Fibroblast of pulmonary artery (primary cell): ENCODE results near the gene SPTA1.

ENCODE experiments used
- DNase-seq: peaks from one replicate; pipeline ENCODE4 v3.0.0-alpha.2; 2010; ENCODE audit warnings: low read depth
- H3K4me3 ChIP-seq: replicated peaks from 2 replicates; pipeline ENCODE4 v1.5.1; 2011; ENCODE audit warnings: low read depth, mild to moderate bottlenecking, control low read depth, low read length, moderate library complexity
- CTCF ChIP-seq: IDR thresholded peaks from 2 replicates; pipeline ENCODE4 v1.5.1; 2011; ENCODE audit warnings: mild to moderate bottlenecking, control low read depth, low read length, inconsistent platforms; ENCODE audit errors: missing control alignments

Gene SPTA1

DNA sequence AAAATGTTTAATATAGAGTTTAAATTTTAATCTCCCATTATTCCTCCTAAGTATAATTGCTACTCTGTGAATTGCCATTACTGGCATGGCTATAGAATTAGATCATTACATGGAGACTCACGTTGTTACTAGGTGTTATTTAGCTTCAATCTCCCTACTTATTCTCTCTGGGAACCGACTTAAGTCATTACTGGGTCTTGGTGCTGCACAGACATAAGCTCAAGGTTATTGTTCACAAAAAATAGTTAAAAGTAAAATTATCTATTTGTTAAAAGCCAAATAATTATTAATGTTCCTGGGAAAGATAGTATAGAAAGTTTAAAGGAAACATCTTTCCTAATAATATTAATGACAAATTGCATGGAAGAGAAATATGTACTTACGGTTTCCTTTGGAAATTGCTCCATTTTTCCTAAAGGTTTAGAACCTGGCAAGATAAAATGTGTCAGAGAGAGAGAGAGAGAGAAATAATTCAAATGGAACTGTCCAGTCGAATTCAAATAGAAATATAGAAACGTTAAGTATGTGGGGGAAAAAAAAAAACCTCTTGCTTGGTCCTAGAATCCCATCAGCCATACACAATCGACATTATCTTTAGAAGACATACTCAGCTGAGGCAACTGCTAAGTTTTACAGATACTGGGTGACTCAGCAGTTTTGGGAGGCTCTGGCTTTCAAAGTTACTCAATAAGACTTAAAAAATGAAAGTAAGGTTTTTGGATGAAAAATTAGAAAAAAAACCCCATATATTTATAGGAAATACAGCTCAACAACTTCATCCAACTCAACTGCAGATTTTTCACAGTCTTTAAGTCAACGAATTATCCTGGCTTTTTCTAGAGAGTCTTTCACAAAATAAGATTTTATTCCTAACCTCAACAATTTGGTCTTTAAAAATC lies at the start of gene SPTA1:
Gene SPTA1, minus strand, starts transcription at position 605 of the 899 bp plus-strand sequence. Its CDS starts 198 bp downstream, at position 407.
- TF ChIP-seq CTCF: no peak
- H3K4me3 ChIP-seq: no peak within 1 kb of the TSS
- peak; percentile 65 for DNase-seq

GRCh38 chr1:158735848-158736247 lies 49.3 kb upstream of the SPTA1 start:
- TF ChIP-seq CTCF: no peak
- no peak for DNase-seq

DNA sequence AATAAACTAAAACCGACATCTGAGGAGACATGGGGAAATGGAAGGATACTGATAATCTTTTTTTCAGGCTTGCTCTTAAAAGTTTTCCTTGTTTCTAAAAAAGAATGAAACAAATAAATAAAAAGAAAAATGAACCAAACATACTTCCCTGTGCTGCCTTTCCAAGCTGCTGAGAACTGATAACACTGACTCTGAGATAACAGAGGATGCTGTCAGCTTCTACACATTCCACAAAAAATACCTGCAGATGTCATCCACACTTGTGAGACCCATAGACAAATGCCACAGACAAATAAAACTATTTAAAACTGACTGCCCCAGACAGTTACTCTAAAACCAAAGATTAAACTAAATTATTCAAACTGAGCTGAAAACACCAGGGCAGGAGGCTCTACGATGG lies 46.0 kb upstream of the SPTA1 start:
- H3K4me3 ChIP-seq: no peak overlapping the region
- no peak for DNase-seq
- no peak for TF ChIP-seq CTCF

More at GRCh38 chr1:158735848-158736247, 49.3 kb upstream of the SPTA1 start:
- H3K4me3 ChIP-seq: no peak overlapping the region

DNA sequence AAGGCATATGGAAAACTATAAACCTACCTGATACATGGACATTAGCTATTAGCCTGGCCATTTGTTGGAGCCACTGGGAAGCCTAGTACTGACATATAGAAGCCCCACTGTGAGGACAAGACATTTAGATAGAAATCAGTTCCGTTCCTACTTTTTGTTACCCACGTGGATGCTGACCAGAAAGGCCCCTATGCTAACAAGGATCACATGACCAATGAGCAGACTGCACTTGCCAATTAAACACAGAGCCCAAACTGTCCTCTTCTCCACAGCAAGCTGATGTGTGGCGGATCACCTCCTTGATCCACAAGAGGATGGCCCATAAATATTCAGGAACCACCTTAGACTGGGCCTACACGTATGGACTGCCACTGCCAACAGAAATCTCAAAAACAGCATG lies 45.2 kb upstream of the SPTA1 start:
- no peak for DNase-seq
- no peak overlapping the region for H3K4me3 ChIP-seq
- no peak for TF ChIP-seq CTCF

GRCh38 chr1:158730453-158730852 lies 43.9 kb upstream of the SPTA1 start:
- TF ChIP-seq CTCF: no peak
- no peak for DNase-seq
- H3K4me3 ChIP-seq: no peak overlapping the region

- H3K4me3 ChIP-seq: no peak overlapping the region
- DNase-seq: no peak
- no peak for TF ChIP-seq CTCF
Measured at GRCh38 chr1:158728510-158729225, 42.2 kb upstream of the SPTA1 start.
